Hematopoietic multipotent progenitor cell treated with erythropoietin and hydrocortisone succinate and interleukin-3 and kit ligand, for 4 days (in vitro differentiated cells): Measurements from ENCODE around the gene NEO1.
A peak's percentile ranks its signal among the peaks of the same experiment; 100 is the strongest.

Source experiments
- DNase-seq: peaks from one replicate; pipeline ENCODE4 v3.0.0-alpha.2; 2015

Gene NEO1

GRCh38 chr15:73030122-73030679 is 22.1 kb upstream of the NEO1 start:
- no peak for DNase-seq

GRCh38 chr15:73031648-73032047 is 20.6 kb upstream of the NEO1 start:
- DNase-seq, result no peak

- DNase-seq, result no peak
Observed at GRCh38 chr15:73033611-73034010, 18.7 kb upstream of the NEO1 start.

- DNase-seq, result no peak
Observed at GRCh38 chr15:73034221-73034620, 18.0 kb upstream of the NEO1 start.

- DNase-seq, result no peak
Observed at GRCh38 chr15:73035221-73035620, 17.0 kb upstream of the NEO1 start.

- DNase-seq, result no peak
Observed at GRCh38 chr15:73038220-73038619, 14.0 kb upstream of the NEO1 start.

- peak; percentile 15 for DNase-seq
Observed at GRCh38 chr15:73046073-73046472, 6.2 kb upstream of the NEO1 start.

- DNase-seq, result no peak
Observed at GRCh38 chr15:73047882-73048281, 4.4 kb upstream of the NEO1 start.

- no peak for DNase-seq
Observed at GRCh38 chr15:73048624-73049295, 3.5 kb upstream of the NEO1 start.

GRCh38 chr15:73049564-73050215 is 2.6 kb upstream of the NEO1 start:
- no peak for DNase-seq

- DNase-seq, result no peak
Observed at GRCh38 chr15:73050561-73051295, 1.5 kb upstream of the NEO1 start.

- DNase-seq, result no peak
Observed at GRCh38 chr15:73051391-73051806, 864 bp upstream of the NEO1 start.

- DNase-seq, result peak; percentile 36
Observed at GRCh38 chr15:73052653-73053397, 562 bp downstream of the NEO1 start.

- DNase-seq, result no peak
Observed at GRCh38 chr15:73053398-73053723, 1.1 kb downstream of the NEO1 start.

- no peak for DNase-seq
Observed at GRCh38 chr15:73054417-73054953, 2.2 kb downstream of the NEO1 start.

GRCh38 chr15:73056460-73056859 is 4.2 kb downstream of the NEO1 start:
- DNase-seq, result no peak

GRCh38 chr15:73058437-73058836 is 6.2 kb downstream of the NEO1 start:
- no peak for DNase-seq

GRCh38 chr15:73065114-73065513 is 12.9 kb downstream of the NEO1 start:
- no peak for DNase-seq

GRCh38 chr15:73069109-73069508 is 16.8 kb downstream of the NEO1 start:
- DNase-seq, result no peak

- no peak for DNase-seq
Observed at GRCh38 chr15:73072894-73073293, 20.6 kb downstream of the NEO1 start.

- DNase-seq, result no peak
Observed at GRCh38 chr15:73074241-73074640, 22.0 kb downstream of the NEO1 start.

GRCh38 chr15:73075160-73075859 is 23.0 kb downstream of the NEO1 start:
- DNase-seq, result no peak
